K562 treated with DMSO at 1 percent for 48 hours (cell line): ENCODE measurements around the gene MPDU1. TPM values are rescaled to one million over a fixed set of nuclear protein-coding genes. Genes with fewer than 3 reads are reported as not detected.

Source experiments
- total RNA-seq: library from RNA; unstranded; fragments of 300-600 nt; gene quantifications from 2 replicates; pipeline ENCODE4 v1.2.3, GENCODE V29; 2022; ENCODE audit warnings: low replicate concordance; ENCODE audit errors: extremely low read depth

The MPDU1 gene
- not detected in 2 replicates for total RNA-seq

DNA sequence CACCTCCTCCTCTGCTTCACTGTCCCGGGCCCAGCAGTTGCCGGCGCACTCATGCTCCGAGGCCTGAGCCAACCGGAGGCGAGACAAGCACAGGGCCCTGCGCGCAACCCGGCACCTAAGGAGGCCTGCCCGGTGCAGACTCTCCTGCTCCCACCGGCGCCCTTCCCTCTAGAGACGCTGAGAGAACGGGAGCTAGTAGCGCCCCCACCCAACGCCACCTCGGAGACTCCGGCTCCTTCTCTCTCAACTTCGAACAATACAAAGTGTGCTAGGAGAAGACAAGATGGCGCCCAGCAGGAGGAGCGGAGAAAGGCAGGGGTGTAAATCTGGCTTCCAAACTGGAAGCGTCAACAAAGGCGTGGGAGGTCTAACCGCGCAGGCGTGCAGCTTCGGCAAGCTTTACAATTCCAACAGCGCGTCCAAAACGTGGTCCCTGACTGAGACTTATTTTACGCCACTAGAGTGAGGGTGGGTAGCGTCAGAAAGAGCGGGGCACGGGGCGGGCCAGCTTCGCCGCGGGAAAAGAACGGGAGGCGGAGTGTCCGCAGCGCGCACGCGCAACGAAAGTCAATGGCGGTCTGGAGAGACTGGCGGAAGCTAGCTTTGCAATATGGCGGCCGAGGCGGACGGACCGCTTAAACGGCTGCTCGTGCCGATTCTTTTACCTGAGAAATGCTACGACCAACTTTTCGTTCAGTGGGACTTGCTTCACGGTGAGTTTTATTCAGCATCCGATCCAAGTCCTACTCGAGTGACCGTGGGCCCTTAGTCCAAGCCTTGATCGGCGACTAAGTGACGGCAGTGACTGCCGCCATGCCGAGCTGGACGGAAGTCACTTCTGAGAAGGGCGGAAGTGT, at the start of gene MPDU1:
Gene MPDU1 (plus strand): TSS at position 600 of the 857 bp plus-strand sequence. CDS start 11 bp downstream, at position 611.

GRCh38 chr17:7548585-7549400, 34.9 kb upstream of the MPDU1 start, which contains the start of gene TNFSF12:
Gene TNFSF12, plus strand, starts transcription at chr17:7549058. Its CDS starts 96 bp downstream, at chr17:7549154.

DNA sequence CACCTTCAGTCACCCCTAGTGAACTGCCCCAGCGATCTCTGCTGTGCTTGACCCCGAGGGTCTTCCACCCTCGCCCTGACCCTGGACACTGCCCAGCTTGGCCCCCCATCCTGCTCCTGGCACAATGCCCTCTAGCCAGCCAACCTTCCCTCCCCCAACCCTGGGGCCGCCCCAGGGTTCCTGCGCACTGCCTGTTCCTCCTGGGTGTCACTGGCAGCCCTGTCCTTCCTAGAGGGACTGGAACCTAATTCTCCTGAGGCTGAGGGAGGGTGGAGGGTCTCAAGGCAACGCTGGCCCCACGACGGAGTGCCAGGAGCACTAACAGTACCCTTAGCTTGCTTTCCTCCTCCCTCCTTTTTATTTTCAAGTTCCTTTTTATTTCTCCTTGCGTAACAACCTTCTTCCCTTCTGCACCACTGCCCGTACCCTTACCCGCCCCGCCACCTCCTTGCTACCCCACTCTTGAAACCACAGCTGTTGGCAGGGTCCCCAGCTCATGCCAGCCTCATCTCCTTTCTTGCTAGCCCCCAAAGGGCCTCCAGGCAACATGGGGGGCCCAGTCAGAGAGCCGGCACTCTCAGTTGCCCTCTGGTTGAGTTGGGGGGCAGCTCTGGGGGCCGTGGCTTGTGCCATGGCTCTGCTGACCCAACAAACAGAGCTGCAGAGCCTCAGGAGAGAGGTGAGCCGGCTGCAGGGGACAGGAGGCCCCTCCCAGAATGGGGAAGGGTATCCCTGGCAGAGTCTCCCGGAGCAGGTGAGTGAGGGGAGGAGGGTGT, 24.9 kb upstream of the MPDU1 start, which contains the start of gene TNFSF13:
Gene TNFSF13 (plus strand): TSS at position 207 of the 776 bp plus-strand sequence. CDS start 290 bp downstream, at position 497.

GRCh38 chr17:7561589-7562207, 22.0 kb upstream of the MPDU1 start, which contains the start of gene SENP3:
Gene SENP3, plus strand, starts transcription at chr17:7561919. Its CDS starts 1,158 bp downstream, at chr17:7563077.

DNA sequence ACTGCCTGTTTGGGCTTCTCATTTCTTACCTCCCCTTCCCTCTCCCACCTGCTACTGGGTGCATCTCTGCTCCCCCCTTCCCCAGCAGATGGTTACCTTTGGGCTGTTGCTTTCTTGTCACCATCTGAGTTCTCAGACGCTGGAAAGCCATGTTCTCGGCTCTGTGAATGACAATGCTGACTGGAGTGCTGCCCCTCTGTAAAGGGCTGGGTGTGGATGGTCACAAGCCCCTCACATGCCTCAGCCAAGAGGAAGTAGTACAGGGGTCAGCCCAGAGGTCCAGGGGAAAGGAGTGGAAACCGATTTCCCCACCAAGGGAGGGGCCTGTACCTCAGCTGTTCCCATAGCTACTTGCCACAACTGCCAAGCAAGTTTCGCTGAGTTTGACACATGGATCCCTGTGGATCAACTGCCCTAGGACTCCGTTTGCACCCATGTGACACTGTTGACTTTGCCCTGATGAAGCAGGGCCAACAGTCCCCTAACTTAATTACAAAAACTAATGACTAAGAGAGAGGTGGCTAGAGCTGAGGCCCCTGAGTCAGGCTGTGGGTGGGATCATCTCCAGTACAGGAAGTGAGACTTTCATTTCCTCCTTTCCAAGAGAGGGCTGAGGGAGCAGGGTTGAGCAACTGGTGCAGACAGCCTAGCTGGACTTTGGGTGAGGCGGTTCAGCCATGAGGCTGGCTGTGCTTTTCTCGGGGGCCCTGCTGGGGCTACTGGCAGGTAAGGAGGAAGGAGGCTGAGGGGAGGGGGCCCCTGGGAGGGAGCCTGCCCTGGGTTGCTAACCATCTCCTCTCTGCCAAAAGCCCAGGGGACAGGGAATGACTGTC, 4.4 kb upstream of the MPDU1 start, which contains the start of gene CD68:
Gene CD68 (plus strand): TSS at position 638 of the 833 bp plus-strand sequence. CDS start 40 bp downstream, at position 678.

GRCh38 chr17:7589891-7590691, 6.4 kb downstream of the MPDU1 start, which contains the start of gene SOX15:
Gene SOX15, minus strand, starts transcription at chr17:7590094. Its CDS starts 418 bp downstream, at chr17:7589676.

GRCh38 chr17:7614425-7615264, 31.0 kb downstream of the MPDU1 start, which contains the start of gene FXR2:
Gene FXR2, minus strand, starts transcription at chr17:7614897. Its CDS starts 365 bp downstream, at chr17:7614532.

DNA sequence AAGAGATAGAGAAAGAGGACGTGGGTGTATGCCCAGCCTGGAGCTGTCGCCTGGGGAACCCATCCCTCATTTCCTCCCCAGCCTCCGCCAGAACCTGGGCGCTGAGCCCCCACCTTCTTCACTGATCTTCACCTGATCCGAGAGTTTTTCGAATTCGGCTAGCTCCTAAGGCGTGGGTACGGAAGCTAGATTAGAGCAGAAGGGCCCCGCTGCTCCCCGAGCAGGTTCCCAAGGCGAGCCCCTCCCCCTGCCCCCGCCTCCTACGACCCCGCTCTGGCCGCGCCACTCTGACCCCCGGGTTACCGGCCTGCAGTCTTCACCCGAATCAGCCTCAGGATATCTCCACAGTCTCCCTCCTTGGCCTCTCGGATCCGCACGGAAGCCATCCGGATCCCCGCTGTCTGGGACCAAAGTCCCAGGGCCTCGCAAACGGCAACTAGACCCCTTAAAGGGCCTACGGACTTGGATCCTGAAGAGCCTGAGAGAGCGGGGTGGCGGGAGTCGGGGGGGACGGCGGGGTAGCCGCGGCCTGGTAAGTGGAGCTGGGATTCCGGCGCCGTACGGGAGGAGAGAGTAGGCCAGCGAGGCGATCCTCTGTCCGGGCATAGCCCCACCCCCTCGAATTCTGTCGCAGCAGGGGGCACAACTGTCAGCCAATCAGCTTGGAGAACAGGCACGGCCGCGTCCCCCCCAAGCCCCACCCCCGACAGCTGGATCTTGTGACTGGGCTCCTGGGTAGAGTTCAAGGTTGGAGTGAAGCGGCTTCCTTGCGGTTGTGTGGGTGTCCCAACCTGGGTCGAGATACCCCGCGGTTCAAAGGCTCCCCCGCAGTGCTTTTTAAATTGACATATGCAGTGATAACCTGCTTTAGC, 43.8 kb downstream of the MPDU1 start, which contains the start of gene SAT2:
Gene SAT2 (minus strand): TSS at position 572 of the 872 bp plus-strand sequence. CDS start 186 bp downstream, at position 386.

GRCh38 chr17:7629939-7630571, 46.4 kb downstream of the MPDU1 start, which contains the start of gene SHBG:
Gene SHBG, plus strand, starts transcription at chr17:7630135. Its CDS starts 38 bp downstream, at chr17:7630173.

Other genes with a start within 250 kb of the MPDU1 start
- gene ACAP1, start 247.3 kb upstream of the MPDU1 start, total RNA-seq: not detected in 2 replicates
- gene KCTD11, start 231.7 kb upstream of the MPDU1 start, total RNA-seq: not detected in 2 replicates
- not detected in 2 replicates for gene TMEM95, start 228.7 kb upstream of the MPDU1 start, total RNA-seq
- gene TNK1, start 202.8 kb upstream of the MPDU1 start, total RNA-seq: not detected in 2 replicates
- gene PLSCR3, start 189.3 kb upstream of the MPDU1 start, total RNA-seq: not detected in 2 replicates
- gene TMEM256, start 179.8 kb upstream of the MPDU1 start, total RNA-seq: not detected in 2 replicates
- gene NLGN2, start 176.0 kb upstream of the MPDU1 start, total RNA-seq: not detected in 2 replicates
- gene SPEM1, start 163.5 kb upstream of the MPDU1 start, total RNA-seq: not detected in 2 replicates
- not detected in 2 replicates for gene SPEM2, start 158.2 kb upstream of the MPDU1 start, total RNA-seq
- gene SPEM3, start 155.0 kb upstream of the MPDU1 start, total RNA-seq: not detected in 2 replicates
- gene TMEM102, start 148.4 kb upstream of the MPDU1 start, total RNA-seq: not detected in 2 replicates
- not detected in 2 replicates for gene FGF11, start 144.3 kb upstream of the MPDU1 start, total RNA-seq
- not detected in 2 replicates for gene CHRNB1, start 138.8 kb upstream of the MPDU1 start, total RNA-seq
- not detected in 2 replicates for gene ZBTB4, start 104.2 kb upstream of the MPDU1 start, total RNA-seq
- gene SLC35G6, start 102.4 kb upstream of the MPDU1 start, total RNA-seq: not detected in 2 replicates
- 83.6 TPM in 1 of 2 replicates, not detected in the other for gene POLR2A, start 99.5 kb upstream of the MPDU1 start, total RNA-seq
- not detected in 2 replicates for gene TNFSF12, start 34.8 kb upstream of the MPDU1 start, total RNA-seq
- not detected in 2 replicates for gene TNFSF13, start 25.1 kb upstream of the MPDU1 start, total RNA-seq
- gene SENP3, start 21.9 kb upstream of the MPDU1 start, total RNA-seq: not detected in 2 replicates
- not detected in 2 replicates for gene CD68, start 4.2 kb upstream of the MPDU1 start, total RNA-seq
- not detected in 2 replicates for gene SOX15, start 6.2 kb downstream of the MPDU1 start, total RNA-seq
- not detected in 2 replicates for gene FXR2, start 31.0 kb downstream of the MPDU1 start, total RNA-seq
- not detected in 2 replicates for gene SAT2, start 44.0 kb downstream of the MPDU1 start, total RNA-seq
- not detected in 2 replicates for gene SHBG, start 46.3 kb downstream of the MPDU1 start, total RNA-seq
- not detected in 2 replicates for gene ATP1B2, start 67.1 kb downstream of the MPDU1 start, total RNA-seq
- gene TP53, start 103.6 kb downstream of the MPDU1 start, total RNA-seq: not detected in 2 replicates
- gene WRAP53, start 104.6 kb downstream of the MPDU1 start, total RNA-seq: not detected in 2 replicates
- not detected in 2 replicates for gene EFNB3, start 121.3 kb downstream of the MPDU1 start, total RNA-seq
- gene DNAH2, start 133.9 kb downstream of the MPDU1 start, total RNA-seq: not detected in 2 replicates